ENCODE measurements around the gene DUSP22.

Gene DUSP22

GRCh38 chr6:309947-310346 lies 17.7 kb downstream of the DUSP22 start:
- DNase-seq (ENCODE audit: low spot score), result no peak

DNA sequence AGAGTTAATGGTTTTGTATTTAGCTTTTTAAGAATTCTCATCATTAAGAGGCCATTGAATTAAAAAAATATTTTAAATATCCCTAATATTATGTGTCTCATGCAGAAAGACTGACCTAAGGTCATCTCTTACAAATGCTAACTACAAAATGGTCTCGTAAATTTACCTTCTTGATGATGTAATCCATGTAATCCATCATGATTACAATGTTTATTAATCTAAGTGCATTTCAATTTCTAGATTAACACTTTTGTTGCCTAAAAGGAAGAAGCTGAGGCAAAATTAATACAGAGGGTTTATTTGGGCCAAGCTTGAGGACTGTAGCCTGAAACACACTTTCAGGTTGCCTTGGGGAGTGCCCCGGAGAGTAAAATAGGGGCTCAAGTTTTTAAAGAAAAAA lies 18.4 kb downstream of the DUSP22 start:
- no peak for DNase-seq (ENCODE audit: low spot score)

- DNase-seq (ENCODE audit: low spot score), result no peak
These were observed 19.5 kb downstream of the DUSP22 start for GRCh38 chr6:311679-312220.

DNA sequence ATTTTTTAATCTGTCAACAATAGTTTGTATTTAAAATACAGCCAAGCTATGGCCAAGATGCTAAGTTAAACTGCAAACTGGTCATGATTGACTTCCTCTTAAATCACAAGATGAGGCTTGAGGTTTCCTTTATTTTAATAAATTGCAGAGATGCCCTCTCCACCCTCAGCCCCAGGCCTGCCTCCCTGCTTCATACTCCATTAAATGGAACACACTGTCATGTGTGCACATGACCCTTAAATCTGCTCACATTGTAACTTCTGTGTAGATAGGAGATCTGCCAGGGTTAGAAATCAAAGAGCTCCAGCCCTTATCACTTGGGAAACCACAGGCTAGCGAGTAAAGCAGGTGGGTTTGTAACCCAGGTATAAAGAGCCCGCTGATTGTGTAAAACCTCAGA lies 20.8 kb downstream of the DUSP22 start:
- no peak for DNase-seq (ENCODE audit: low spot score)

DNA sequence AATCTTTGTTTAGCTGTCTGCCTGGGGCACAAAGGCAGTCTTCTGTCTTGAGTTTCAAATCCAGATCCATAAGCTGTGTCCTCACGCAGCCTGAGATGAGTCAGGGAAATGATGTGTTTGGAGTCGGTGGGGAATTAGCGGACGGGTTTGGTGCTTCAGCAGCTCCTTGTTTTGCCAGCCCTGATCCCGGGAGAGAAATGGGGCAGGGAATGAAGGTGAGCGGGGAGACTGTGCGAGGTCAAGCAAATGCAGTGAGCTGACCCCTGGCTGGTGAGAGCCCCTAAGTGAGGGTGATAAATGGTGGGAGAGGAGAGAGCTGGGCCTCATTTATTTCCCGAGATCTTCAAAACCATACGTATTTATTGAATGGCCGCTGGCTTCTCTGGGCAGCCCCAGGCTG lies 21.6 kb downstream of the DUSP22 start:
- no peak for DNase-seq (ENCODE audit: low spot score)

DNA sequence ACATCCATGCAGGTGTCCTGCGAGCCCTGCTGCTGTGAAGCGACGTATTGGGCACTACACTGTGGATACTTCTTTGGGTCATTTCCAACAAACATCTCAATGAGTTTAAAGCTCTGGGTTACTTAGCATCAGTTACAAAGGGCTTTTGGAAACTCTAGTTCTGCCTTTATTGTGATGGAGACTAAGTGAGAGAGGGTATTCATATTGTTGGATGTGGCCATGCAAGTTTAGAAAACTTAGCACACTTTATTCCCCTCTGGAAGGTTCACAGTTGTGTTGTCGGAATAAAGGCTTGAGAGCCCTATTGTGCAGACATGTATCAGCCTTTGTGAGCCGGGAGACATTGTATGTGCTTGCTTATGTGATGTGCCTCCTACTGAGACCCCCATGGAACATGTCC lies 22.1 kb downstream of the DUSP22 start:
- no peak for DNase-seq (ENCODE audit: low spot score)

DNA sequence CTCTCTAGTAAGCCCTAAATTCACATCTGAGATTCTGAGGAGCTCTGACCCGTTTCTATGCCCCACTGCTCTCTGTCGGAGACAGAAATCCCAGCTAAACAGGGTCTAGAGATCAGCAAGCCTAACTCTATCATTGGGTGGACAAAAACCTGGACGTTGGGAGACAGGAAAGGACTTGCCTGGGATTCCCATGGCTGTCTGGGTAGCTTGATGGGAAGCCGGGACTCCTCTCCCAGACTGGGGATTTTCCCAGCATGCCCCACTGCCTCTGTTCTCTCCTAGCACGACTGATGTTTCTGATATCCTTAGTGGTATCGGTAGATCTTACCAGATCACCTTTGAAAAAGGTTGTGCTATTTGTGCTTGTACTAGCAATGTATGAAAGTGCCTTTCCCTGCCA lies 22.9 kb downstream of the DUSP22 start:
- DNase-seq (ENCODE audit: low spot score), result no peak

GRCh38 chr6:315921-316752 lies 23.9 kb downstream of the DUSP22 start:
- no peak for DNase-seq (ENCODE audit: low spot score)

GRCh38 chr6:316753-317038 lies 24.4 kb downstream of the DUSP22 start:
- DNase-seq (ENCODE audit: low spot score), result no peak

DNA sequence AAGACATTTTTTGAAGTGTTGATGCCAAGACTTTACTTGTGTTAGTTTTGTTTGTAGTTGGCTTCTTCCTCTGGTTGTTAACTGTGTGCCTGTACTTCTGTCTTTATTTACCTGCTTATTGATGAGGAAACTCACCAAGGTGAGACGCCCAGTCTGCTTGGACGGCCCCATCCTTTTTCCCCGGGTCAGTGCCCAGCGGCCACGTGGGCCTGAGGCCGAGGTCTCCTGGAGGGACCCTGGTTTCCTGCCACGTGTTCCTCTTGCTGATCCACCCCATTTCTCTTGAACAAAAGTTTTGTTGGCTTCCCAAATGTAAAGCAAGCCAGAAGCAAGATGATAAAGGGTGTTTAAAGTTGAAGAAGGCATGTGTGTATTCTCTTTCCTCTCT lies 24.8 kb downstream of the DUSP22 start:
- DNase-seq (ENCODE audit: low spot score), result no peak

DNA sequence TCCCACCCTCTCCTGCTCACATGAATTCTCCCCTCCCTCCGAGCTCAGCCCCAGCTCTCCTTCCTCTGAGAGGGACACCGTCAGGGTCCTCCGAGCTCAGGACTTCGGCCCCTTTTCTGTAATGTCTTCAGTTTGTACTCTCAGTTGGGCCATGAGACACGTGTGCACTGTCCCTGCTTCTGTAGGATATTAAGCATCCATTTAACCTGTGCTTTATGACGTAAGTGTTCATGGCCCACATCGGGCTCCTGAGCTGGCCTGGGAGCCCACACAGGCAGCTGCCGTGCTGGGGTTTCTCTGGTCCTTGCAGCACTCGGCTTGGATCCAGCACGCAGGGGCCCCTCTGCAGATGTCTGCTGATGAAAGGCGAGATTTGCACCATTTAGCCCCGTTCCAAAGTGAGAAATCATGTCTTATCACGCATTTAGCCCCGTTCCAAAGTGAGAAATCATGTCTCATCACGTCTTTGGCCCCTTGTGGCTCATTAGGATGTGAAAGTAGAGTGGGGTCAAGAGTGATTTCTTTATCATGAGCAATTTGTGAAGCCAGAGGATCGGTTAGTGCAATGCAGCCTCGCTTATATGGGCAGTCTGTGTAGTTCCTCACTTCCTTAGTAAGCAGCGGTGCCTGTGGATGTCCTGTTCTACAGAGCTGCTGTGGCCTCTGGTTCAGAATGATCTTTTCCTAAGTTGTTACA lies 25.3 kb downstream of the DUSP22 start:
- DNase-seq (ENCODE audit: low spot score), result no peak

DNA sequence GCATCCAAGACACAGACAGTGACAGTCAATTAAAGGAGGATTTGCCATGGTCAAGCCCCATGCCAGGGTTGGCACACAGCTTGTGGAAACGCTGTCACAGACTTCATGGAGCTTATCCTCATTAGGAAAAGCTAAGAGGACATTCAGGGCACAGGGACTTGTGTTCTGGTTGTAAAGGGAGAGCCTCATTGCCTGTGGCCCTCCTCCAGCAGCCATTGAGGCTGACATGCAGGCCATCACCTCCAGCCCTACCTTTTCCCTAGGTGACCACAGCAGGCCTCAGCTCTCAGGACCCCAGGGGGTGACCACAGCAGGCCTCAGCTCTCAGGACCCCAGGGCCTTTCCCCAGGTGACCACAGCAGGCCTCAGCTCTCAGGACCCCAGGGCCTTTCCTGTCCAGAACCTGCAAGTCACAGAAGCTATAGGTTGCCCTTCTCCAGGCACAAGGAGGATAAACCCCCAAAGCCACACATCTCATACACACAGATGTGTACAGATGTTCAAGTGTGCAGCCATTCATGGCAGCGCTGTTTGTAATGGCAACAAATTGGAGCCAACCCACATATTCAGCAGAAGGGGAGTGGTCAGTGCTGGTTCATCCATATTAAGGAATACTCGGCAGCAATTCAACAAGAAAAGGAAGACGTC lies 26.1 kb downstream of the DUSP22 start:
- DNase-seq (ENCODE audit: low spot score), result no peak

DNA sequence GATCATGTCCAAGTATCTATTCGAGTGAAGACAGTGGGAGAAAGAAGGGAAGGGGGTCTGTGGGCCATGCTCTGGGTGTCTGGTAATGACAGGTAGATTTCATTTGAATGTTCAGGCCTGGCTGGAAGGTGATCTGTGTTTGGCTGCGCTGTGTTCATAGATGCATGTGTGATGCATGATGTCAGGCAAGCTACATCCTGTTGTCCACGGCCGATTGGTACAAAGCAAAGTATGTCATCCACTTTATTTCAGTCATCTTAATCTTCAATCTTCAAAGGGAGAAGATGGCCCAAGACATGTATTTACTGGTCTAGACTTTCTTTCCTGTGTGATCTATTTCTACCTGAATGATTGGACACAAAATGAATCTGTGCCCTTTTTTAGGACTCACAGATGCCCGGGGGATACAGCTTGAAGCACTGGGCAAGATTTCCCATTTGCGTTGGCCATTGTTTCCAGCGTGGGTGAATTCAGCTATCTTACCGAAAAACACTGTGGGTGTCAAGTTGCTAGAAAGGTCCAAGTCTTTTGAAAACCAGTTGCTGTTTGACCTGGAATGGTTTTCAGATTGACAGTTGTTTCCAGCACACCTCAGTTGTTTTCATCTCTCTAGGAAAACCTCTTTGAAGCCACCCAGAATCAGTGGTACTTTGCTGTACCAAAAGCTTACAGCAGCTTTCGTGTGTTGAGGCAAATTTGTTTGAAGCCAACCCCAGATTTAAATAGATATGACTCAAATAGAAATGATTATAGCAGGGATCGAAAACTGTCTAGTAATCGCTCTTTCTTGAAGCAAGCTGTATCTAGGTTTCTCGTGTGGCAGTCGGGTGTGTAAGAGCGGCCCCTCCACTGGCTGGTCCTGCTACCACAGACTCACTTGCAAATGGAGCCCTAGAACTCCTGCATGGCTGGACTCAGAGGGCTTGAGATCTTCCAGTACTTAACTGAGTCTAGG lies 27.2 kb downstream of the DUSP22 start:
- no peak for DNase-seq (ENCODE audit: low spot score)

- no peak for DNase-seq (ENCODE audit: low spot score)
These were observed 28.3 kb downstream of the DUSP22 start for GRCh38 chr6:320351-321157.

GRCh38 chr6:321158-321438 lies 28.8 kb downstream of the DUSP22 start:
- no peak for DNase-seq (ENCODE audit: low spot score)

DNA sequence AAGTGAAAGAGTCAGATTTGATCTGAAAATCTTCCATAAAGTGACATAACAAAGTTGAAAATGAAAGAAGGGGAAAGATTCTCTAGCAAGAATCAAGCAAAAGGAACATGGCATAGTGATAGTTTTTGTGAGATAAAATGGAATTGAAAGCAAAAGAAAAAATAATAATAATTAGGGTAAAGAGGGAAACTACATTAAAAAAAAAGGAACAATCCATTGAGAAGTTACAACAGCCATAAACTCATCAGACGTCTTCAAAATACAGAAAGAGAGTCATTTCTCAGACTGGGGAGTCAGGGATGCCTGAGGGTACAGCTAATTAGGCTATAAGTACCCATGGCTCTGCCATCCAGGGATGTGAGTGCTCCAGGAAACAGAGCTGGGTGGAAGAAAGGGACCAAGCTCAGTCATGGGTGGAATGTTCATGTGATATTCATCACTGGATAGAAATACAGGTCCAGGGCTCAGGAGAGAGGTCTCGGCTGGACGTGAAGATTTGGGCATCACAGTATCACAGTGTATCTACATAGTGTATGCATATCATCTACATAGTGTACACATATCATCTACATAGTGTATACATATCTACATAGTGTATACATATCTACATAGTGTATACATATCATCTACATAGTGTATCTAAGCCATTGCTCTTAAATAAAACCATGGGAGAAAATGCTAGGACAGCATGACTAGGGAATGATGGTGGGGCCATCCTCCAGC lies 29.4 kb downstream of the DUSP22 start:
- no peak for DNase-seq (ENCODE audit: low spot score)

DNA sequence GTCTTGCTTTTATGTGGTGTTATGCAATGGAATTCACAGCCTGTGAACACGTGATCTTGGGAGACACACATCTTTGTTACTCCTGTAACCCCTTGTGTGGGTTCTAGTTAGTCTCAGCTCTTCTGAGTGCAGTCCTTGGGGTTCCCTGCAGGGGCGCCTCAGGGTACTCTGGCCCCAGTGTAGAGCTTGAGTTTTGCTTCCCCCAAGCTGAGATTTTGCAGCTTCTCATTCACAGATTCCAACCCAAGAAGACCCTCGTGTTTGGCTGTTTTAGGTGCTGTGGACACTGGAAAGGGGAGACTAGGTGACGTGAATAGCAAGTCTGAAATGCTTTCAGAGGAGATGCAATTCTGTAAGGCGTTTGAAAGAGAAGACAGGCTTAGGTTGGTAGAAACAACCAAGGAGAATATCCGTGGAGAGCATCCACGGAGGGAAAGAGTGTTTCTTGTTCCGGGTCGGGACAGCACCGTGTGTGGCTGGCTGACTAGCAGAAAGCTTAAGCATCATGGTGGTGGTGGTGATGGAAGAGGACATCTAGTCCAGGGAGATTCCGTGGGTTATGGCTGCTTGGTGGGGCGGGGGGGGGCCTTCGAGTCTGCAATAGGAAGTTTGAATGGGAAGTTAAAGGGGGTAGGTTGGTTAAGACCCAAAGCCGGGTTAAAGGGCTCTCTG lies 30.1 kb downstream of the DUSP22 start:
- DNase-seq (ENCODE audit: low spot score), result no peak

GRCh38 chr6:322940-323729 lies 30.8 kb downstream of the DUSP22 start:
- DNase-seq (ENCODE audit: low spot score), result no peak

DNA sequence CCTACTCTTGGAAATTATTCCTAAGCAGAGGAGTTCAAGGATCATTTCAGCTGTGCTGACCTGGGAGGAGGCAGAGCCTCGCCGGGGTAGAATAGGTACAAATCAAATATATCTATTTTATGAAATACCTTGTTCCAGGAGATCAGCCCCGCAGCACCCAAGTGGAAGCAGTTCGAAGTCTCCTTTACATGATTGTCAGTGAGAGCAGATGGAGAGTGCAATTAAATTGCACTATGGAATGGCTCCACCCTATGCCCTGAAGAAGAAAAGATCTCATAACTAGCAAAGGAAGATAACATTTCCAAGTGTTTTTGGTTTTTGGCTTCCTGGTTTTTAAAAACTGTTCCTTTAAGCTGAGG lies 31.4 kb downstream of the DUSP22 start:
- no peak for DNase-seq (ENCODE audit: low spot score)

Data from D341Med (cell line).